Gastroesophageal sphincter (tissue), 2 donors: Measurements from ENCODE around the gene OST4.

Source experiments
- EP300 ChIP-seq: sonication (generic); formaldehyde crosslinking; IDR thresholded peaks from one replicate; pipeline ENCODE4 v1.6.1; 2017; ENCODE audit warnings: antibody characterized with exemption, mild to moderate bottlenecking
- POLR2AphosphoS5 ChIP-seq: sonication (generic); formaldehyde crosslinking; IDR thresholded peaks from one replicate; pipeline ENCODE4 v1.6.1; 2017; ENCODE audit warnings: antibody characterized with exemption

DNA sequence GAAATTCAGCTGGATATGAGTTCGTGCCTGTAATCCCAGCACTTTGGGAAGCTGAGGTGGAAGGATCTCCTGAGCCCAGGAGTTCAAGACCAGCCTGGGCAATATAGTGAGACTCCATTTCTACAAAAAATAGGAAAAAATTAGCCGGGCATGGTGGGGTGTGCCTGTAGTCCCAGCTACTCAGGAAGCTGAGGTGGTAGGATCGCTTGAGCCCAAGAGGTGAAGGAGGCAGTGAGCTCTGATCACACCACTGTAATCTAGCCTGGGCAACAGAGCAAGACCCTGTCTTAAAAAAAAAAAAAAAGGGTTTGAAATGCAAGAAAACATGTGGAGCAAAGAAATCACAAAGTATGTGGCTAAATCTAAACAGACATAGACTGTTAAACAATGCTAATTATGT is 37.6 kb upstream of the OST4 start:
- no peak for TF ChIP-seq EP300
- TF ChIP-seq POLR2AphosphoS5, result no peak
